Trophoblast cell (in vitro differentiated cells and primary cell): ENCODE measurements around the gene RNF166.

ENCODE experiments used
- DNase-seq, 2 donors: peaks; one replicate each; pipeline ENCODE4 v3.0.0-alpha.2; 2016
- H2AFZ ChIP-seq: 2 replicates; pipeline ENCODE4 v1.6.1; 2013; ENCODE audit warnings: low read length, moderate library complexity, mild to moderate bottlenecking; ENCODE audit not compliant: insufficient read depth, poor library complexity
- H2AK5ac ChIP-seq: 2 replicates; pipeline ENCODE4 v1.6.1; 2013; ENCODE audit warnings: mild to moderate bottlenecking, low read length
- H2BK120ac ChIP-seq: 2 replicates; pipeline ENCODE4 v1.6.1; 2013; ENCODE audit warnings: low read length, mild to moderate bottlenecking, moderate library complexity; ENCODE audit not compliant: insufficient read depth, poor library complexity
- H2BK12ac ChIP-seq: 2 replicates; pipeline ENCODE4 v1.6.1; 2013; ENCODE audit warnings: mild to moderate bottlenecking, low read length, moderate library complexity
- H2BK5ac ChIP-seq: 2 replicates; pipeline ENCODE4 v1.6.1; 2013; ENCODE audit warnings: low read length, low read depth, moderate library complexity, mild to moderate bottlenecking; ENCODE audit not compliant: poor library complexity
- H3K14ac ChIP-seq: 2 replicates; pipeline ENCODE4 v1.6.1; 2013; ENCODE audit warnings: mild to moderate bottlenecking, low read length
- H3K18ac ChIP-seq: 2 replicates; pipeline ENCODE4 v1.6.1; 2013; ENCODE audit warnings: mild to moderate bottlenecking, low read length
- H3K23ac ChIP-seq: 2 replicates; pipeline ENCODE4 v1.6.1; 2013; ENCODE audit warnings: low read length
- H3K27ac ChIP-seq: 2 replicates; pipeline ENCODE4 v1.5.1; 2013; ENCODE audit warnings: low read depth, mild to moderate bottlenecking, inconsistent platforms, low read length, moderate library complexity
- H3K27me3 ChIP-seq: 2 replicates; pipeline ENCODE4 v1.6.1; 2013; ENCODE audit warnings: inconsistent platforms, mild to moderate bottlenecking, low read length, moderate library complexity; ENCODE audit not compliant: insufficient read depth
- H3K36me3 ChIP-seq, 2 experiments: 1 replicate in 1 of 2; 2 replicates in 1 of 2; pipeline ENCODE4 v1.6.1; 2013; ENCODE audit warnings: low read length in 2 of 2, mild to moderate bottlenecking in 2 of 2, moderate library complexity in 1 of 2; ENCODE audit not compliant: insufficient read depth in 2 of 2, control insufficient read depth in 1 of 2
- H3K4ac ChIP-seq: 2 replicates; pipeline ENCODE4 v1.6.1; 2013; ENCODE audit warnings: low read depth, mild to moderate bottlenecking, low read length, moderate library complexity
- H3K4me1 ChIP-seq, 2 experiments: 1 replicate in 1 of 2; 2 replicates in 1 of 2; pipeline ENCODE4 v1.6.1; 2013; ENCODE audit warnings: low read length in 2 of 2, mild to moderate bottlenecking in 2 of 2, moderate library complexity in 1 of 2; ENCODE audit not compliant: insufficient read depth in 2 of 2, control insufficient read depth in 1 of 2
- H3K4me2 ChIP-seq: 2 replicates; pipeline ENCODE4 v1.6.1; 2013; ENCODE audit warnings: inconsistent platforms, mild to moderate bottlenecking, low read length, moderate library complexity
- H3K4me3 ChIP-seq: 2 replicates; pipeline ENCODE4 v1.5.1; 2013; ENCODE audit warnings: mild to moderate bottlenecking, low read depth, low read length, inconsistent platforms
- H3K79me1 ChIP-seq: one replicate; pipeline ENCODE4 v1.6.1; 2013; ENCODE audit warnings: low read length
- H3K79me2 ChIP-seq: 2 replicates; pipeline ENCODE4 v1.6.1; 2013; ENCODE audit warnings: low read length, mild to moderate bottlenecking; ENCODE audit not compliant: control insufficient read depth, insufficient read depth, poor library complexity
- H3K9ac ChIP-seq: 2 replicates; pipeline ENCODE4 v1.6.1; 2013; ENCODE audit warnings: mild to moderate bottlenecking, low read length
- H3K9me3 ChIP-seq: 2 replicates; pipeline ENCODE4 v1.6.1; 2013; ENCODE audit warnings: low read depth, mild to moderate bottlenecking, control low read depth, inconsistent platforms, low read length; ENCODE audit not compliant: insufficient read depth
- H4K12ac ChIP-seq: 2 replicates; pipeline ENCODE4 v1.6.1; 2013; ENCODE audit warnings: low read depth, mild to moderate bottlenecking, low read length, moderate library complexity
- H4K8ac ChIP-seq: 2 replicates; pipeline ENCODE4 v1.6.1; 2013; ENCODE audit warnings: low read depth, mild to moderate bottlenecking, low read length, moderate library complexity
- H4K91ac ChIP-seq: one replicate; pipeline ENCODE4 v1.6.1; 2013; ENCODE audit warnings: low read depth, mild to moderate bottlenecking, low read length, moderate library complexity
- WGBS: extraction: QIAGEN DNeasy Blood & Tissue Kit; methylation state at CpG from one replicate; pipeline ENCODE4 v1.1.7; 2013; ENCODE audit warnings: missing lambda C conversion rate; ENCODE audit not compliant: insufficient read length, insufficient coverage; ENCODE audit errors: extremely low coverage; 5-methylcytosine and 5-hydroxymethylcytosine counted together

Gene RNF166

GRCh38 chr16:88711750-88712340 lies 5.6 kb upstream of the RNF166 start:
- no peak for DNase-seq
- no peak overlapping the region for H4K91ac ChIP-seq
- no CpG with 5 or more reads among the region's 18 CpGs for WGBS

GRCh38 chr16:88710556-88710955 lies 4.3 kb upstream of the RNF166 start:
- H3K18ac ChIP-seq = no peak overlapping the region
- H3K79me2 ChIP-seq = no peaks in the 10 kb centered on the region
- no peak overlapping the region for H2AFZ ChIP-seq
- no peak overlapping the region for H3K14ac ChIP-seq
- H3K9me3 ChIP-seq = no peaks in the 10 kb centered on the region
- H4K91ac ChIP-seq = no peak overlapping the region
- H3K23ac ChIP-seq = no peak overlapping the region
- H3K36me3 ChIP-seq = peaks cover 36 to 40% of the 10 kb centered on the region in 2 experiments
- WGBS = no CpG with 5 or more reads among the region's 16 CpGs
- H3K27me3 ChIP-seq = no peaks in the 10 kb centered on the region
- H4K12ac ChIP-seq = no peak overlapping the region
- H3K79me1 ChIP-seq = peaks cover 2% of the 10 kb centered on the region
- no peak overlapping the region for H3K4ac ChIP-seq
- no peak overlapping the region for H2BK12ac ChIP-seq
- no peak for DNase-seq
- no peak overlapping the region for H4K8ac ChIP-seq
- H3K4me2 ChIP-seq = no peak overlapping the region
- no peak overlapping the region for H2BK5ac ChIP-seq
- H2AK5ac ChIP-seq = no peak overlapping the region
- no peak overlapping the region for H3K4me3 ChIP-seq
- H3K4me1 ChIP-seq = peaks cover 4 to 8% of the 10 kb centered on the region in 2 experiments
- H2BK120ac ChIP-seq = no peak overlapping the region
- no peak overlapping the region for H3K27ac ChIP-seq
- H3K9ac ChIP-seq = no peak overlapping the region

More at GRCh38 chr16:88711750-88712340, 5.6 kb upstream of the RNF166 start:
- H3K27me3 ChIP-seq = no peaks in the 10 kb centered on the region
- H3K14ac ChIP-seq = no peak overlapping the region
- no peak overlapping the region for H3K9ac ChIP-seq
- H3K4ac ChIP-seq = no peak overlapping the region
- H4K12ac ChIP-seq = no peak overlapping the region
- H3K23ac ChIP-seq = no peak overlapping the region
- no peaks in the 10 kb centered on the region for H3K79me2 ChIP-seq
- peaks cover 2% of the 10 kb centered on the region for H3K9me3 ChIP-seq
- no peak overlapping the region for H3K18ac ChIP-seq
- H2BK5ac ChIP-seq = no peak overlapping the region
- no peak overlapping the region for H3K4me3 ChIP-seq
- peaks cover 49 to 53% of the 10 kb centered on the region in 2 experiments for H3K36me3 ChIP-seq
- H2AFZ ChIP-seq = no peak overlapping the region
- H4K8ac ChIP-seq = no peak overlapping the region
- H3K4me1 ChIP-seq = peaks cover 4% of the 10 kb centered on the region in 2 experiments
- H2AK5ac ChIP-seq = no peak overlapping the region
- no peak overlapping the region for H2BK120ac ChIP-seq
- no peak overlapping the region for H2BK12ac ChIP-seq
- no peak overlapping the region for H3K4me2 ChIP-seq
- H3K27ac ChIP-seq = no peak overlapping the region
- H3K79me1 ChIP-seq = no peaks in the 10 kb centered on the region

- H3K4me2 ChIP-seq = peak overlapping the region; percentile 98
Observed at GRCh38 chr16:88706965-88707826, 988 bp upstream of the RNF166 start.

GRCh38 chr16:88705801-88706228 lies 393 bp downstream of the RNF166 start:
- Histone ChIP-seq H4K91ac (no peak overlapping the region), H3K79me1 (peaks cover 2% of the 10 kb centered on the region), H3K36me3 (peaks cover 9 to 12% of the 10 kb centered on the region in 2 experiments), H3K9me3 (no peaks in the 10 kb centered on the region), H3K4me3 (peak overlapping the region; percentile 89), H3K4me2 (peak overlapping the region; percentile 87), H3K27me3 (no peaks in the 10 kb centered on the region), H3K79me2 (no peaks in the 10 kb centered on the region), H3K18ac (peak overlapping the region; percentile 54), H3K14ac (peak overlapping the region; percentile 64), H3K9ac (peak overlapping the region; percentile 82), H2BK120ac (peak overlapping the region; percentile 33), H4K12ac (no peak overlapping the region), H2BK12ac (no peak overlapping the region), H2BK5ac (no peak overlapping the region), H3K4me1 (peaks cover 4 to 14% of the 10 kb centered on the region in 2 experiments), H2AFZ (peak overlapping the region; percentile 87), H3K4ac (no peak overlapping the region), H3K27ac (no peak overlapping the region), H2AK5ac (no peak overlapping the region), H3K23ac (no peak overlapping the region), H4K8ac (peak overlapping the region; percentile 75)
- no CpG with 5 or more reads among the region's 57 CpGs for WGBS
- peak in 1 of 2 donors; percentile 19 for DNase-seq

More at GRCh38 chr16:88706965-88707826, 988 bp upstream of the RNF166 start:
- no peak overlapping the region for H2BK120ac ChIP-seq
- WGBS = no CpG with 5 or more reads among the region's 17 CpGs
- H3K4me3 ChIP-seq = peak overlapping the region; percentile 89
- no peak overlapping the region for H3K4ac ChIP-seq
- DNase-seq = no peak
- no peak overlapping the region for H3K18ac ChIP-seq
- H2BK12ac ChIP-seq = no peak overlapping the region
- no peaks in the 10 kb centered on the region for H3K9me3 ChIP-seq
- H3K4me1 ChIP-seq = peaks cover 4 to 14% of the 10 kb centered on the region in 2 experiments
- H2AK5ac ChIP-seq = no peak overlapping the region
- H3K79me2 ChIP-seq = no peaks in the 10 kb centered on the region
- H3K14ac ChIP-seq = no peak overlapping the region
- peaks cover 12 to 18% of the 10 kb centered on the region in 2 experiments for H3K36me3 ChIP-seq
- no peak overlapping the region for H2AFZ ChIP-seq
- no peak overlapping the region for H2BK5ac ChIP-seq
- no peaks in the 10 kb centered on the region for H3K27me3 ChIP-seq
- H3K23ac ChIP-seq = no peak overlapping the region
- peak overlapping the region; percentile 91 for H3K9ac ChIP-seq
- H4K91ac ChIP-seq = no peak overlapping the region
- peak overlapping the region; percentile 93 for H4K8ac ChIP-seq
- H4K12ac ChIP-seq = peak overlapping the region; percentile 1
- H3K79me1 ChIP-seq = peaks cover 2% of the 10 kb centered on the region
- no peak overlapping the region for H3K27ac ChIP-seq
